AG09309 (cell line): ENCODE results near the gene AHSG.
"Not testable (repeated sequence)": the region's sequence is repeated elsewhere in the genome, so short reads cannot be mapped to it uniquely, and the experiment has no call there.

Source experiments
- DNase-seq: peaks from one replicate; pipeline ENCODE4 v3.0.0-alpha.2; 2010; ENCODE audit warnings: low read depth
- H3K4me3 ChIP-seq: 2 replicates; pipeline ENCODE4 v1.5.1; 2011; ENCODE audit warnings: mild to moderate bottlenecking, low read depth, low read length, moderate library complexity; ENCODE audit not compliant: control insufficient read depth
- CTCF ChIP-seq: IDR thresholded peaks from 2 replicates; pipeline ENCODE4 v1.5.1; 2011; ENCODE audit warnings: mild to moderate bottlenecking, low read depth, low read length, inconsistent platforms; ENCODE audit not compliant: insufficient read depth, control insufficient read depth; ENCODE audit errors: missing control alignments

The AHSG gene

GRCh38 chr3:186583831-186584230 lies 29.0 kb upstream of the AHSG start:
- no peak for TF ChIP-seq CTCF

GRCh38 chr3:186586245-186586644 lies 26.6 kb upstream of the AHSG start:
- DNase-seq, H3K4me3 ChIP-seq: not testable (repeated sequence)

More at GRCh38 chr3:186583831-186584230, 29.0 kb upstream of the AHSG start:
- no peak overlapping the region for H3K4me3 ChIP-seq
- no peak for DNase-seq

- H3K4me3 ChIP-seq: no peak overlapping the region
- DNase-seq: no peak
- no peak for TF ChIP-seq CTCF
Measured at GRCh38 chr3:186587183-186587582, 25.7 kb upstream of the AHSG start.

- TF ChIP-seq CTCF: no peak
- no peak overlapping the region for H3K4me3 ChIP-seq
- no peak for DNase-seq
Measured at GRCh38 chr3:186588632-186589031, 24.2 kb upstream of the AHSG start.

- H3K4me3 ChIP-seq: no peak overlapping the region
- DNase-seq: no peak
- no peak for TF ChIP-seq CTCF
Measured at GRCh38 chr3:186589121-186589520, 23.7 kb upstream of the AHSG start.

- no peak overlapping the region for H3K4me3 ChIP-seq
- no peak for DNase-seq
- TF ChIP-seq CTCF: no peak
Measured at GRCh38 chr3:186589856-186590579, 22.8 kb upstream of the AHSG start.

GRCh38 chr3:186590580-186591295 lies 22.1 kb upstream of the AHSG start:
- H3K4me3 ChIP-seq: no peak overlapping the region
- DNase-seq: no peak
- no peak for TF ChIP-seq CTCF
